OCI-LY7 (cell line): ENCODE data around the gene HBE1. TPM values are rescaled to one million over a fixed set of nuclear protein-coding genes. Genes with fewer than 3 reads are reported as not detected.
"Not testable (repeated sequence)": the region's sequence is repeated elsewhere in the genome, so short reads cannot be mapped to it uniquely, and the experiment has no call there.

Source experiments
- BruUV-seq: library from RNA; stranded (reverse); fragments of 400-500 nt; replicated peaks from 2 replicates; lab custom pipeline; 2021; lab: Mats Ljungman, UMichigan
- CTCF ChIA-PET: fragments of 300-600 bp; sonication (Branson Sonifier 250); formaldehyde crosslinking; loops from one replicate; lab custom pipeline; 2022; ENCODE audit warnings: antibody characterized with exemption; ENCODE audit not compliant: unreplicated experiment; lab: Charles Lee
- POLR2A ChIA-PET: fragments of 300-600 bp; sonication (Branson Sonifier 250); formaldehyde crosslinking; loops from one replicate; lab custom pipeline; 2022; ENCODE audit warnings: antibody characterized with exemption; lab: Charles Lee
- DNase-seq: peaks from one replicate; pipeline ENCODE4 v3.0.0-alpha.2; 2015; ENCODE audit warnings: low spot score
- H2AFZ ChIP-seq: fragments of 200-600 bp; sonication (generic), shearing (Covaris generic); 2 replicates; pipeline ENCODE4 v1.6.1; 2014; ENCODE audit warnings: mild to moderate bottlenecking, antibody characterized with exemption, low read length, moderate library complexity
- H3K27ac ChIP-seq: fragments of 200-600 bp; sonication (generic); 2 replicates; pipeline ENCODE4 v1.5.1; 2014; ENCODE audit warnings: mixed run types, low read depth, mild to moderate bottlenecking, moderate library complexity, low read length, inconsistent platforms; ENCODE audit not compliant: poor library complexity, severe bottlenecking
- H3K36me3 ChIP-seq: fragments of 200-600 bp; sonication (generic); 2 replicates; pipeline ENCODE4 v1.6.1; 2014; ENCODE audit warnings: mild to moderate bottlenecking, antibody characterized with exemption, low read length, moderate library complexity, mixed read lengths; ENCODE audit not compliant: insufficient read depth
- H3K4me1 ChIP-seq: fragments of 200-600 bp; sonication (generic); 2 replicates; pipeline ENCODE4 v1.5.1; 2014; ENCODE audit warnings: mild to moderate bottlenecking, low read length; ENCODE audit not compliant: insufficient read depth, poor library complexity, severe bottlenecking
- H3K4me2 ChIP-seq: fragments of 200-600 bp; sonication (generic); 2 replicates; pipeline ENCODE4 v1.6.1; 2014; ENCODE audit warnings: mild to moderate bottlenecking, low read length
- H3K4me3 ChIP-seq: fragments of 200-600 bp; sonication (generic); 2 replicates; pipeline ENCODE4 v1.5.1; 2014; ENCODE audit warnings: mild to moderate bottlenecking, low read depth, low read length; ENCODE audit not compliant: poor library complexity, severe bottlenecking
- H3K79me2 ChIP-seq: fragments of 200-600 bp; sonication (generic); 2 replicates; pipeline ENCODE4 v1.6.1; 2016; ENCODE audit warnings: low read depth, mild to moderate bottlenecking, low read length, moderate library complexity, mixed read lengths; ENCODE audit not compliant: insufficient read depth
- H3K9me2 ChIP-seq: fragments of 200-600 bp; sonication (generic); 2 replicates; pipeline ENCODE4 v1.6.1; 2016; ENCODE audit warnings: mild to moderate bottlenecking, low read length, mixed read lengths; ENCODE audit not compliant: insufficient read depth
- H3K9me3 ChIP-seq: fragments of 200-600 bp; sonication (generic); 2 replicates; pipeline ENCODE4 v1.6.1; 2014; ENCODE audit warnings: mild to moderate bottlenecking, mixed run types, low read length, mixed read lengths
- H4K20me1 ChIP-seq: fragments of 200-600 bp; sonication (generic); 2 replicates; pipeline ENCODE4 v1.6.1; 2014; ENCODE audit warnings: mild to moderate bottlenecking, antibody characterized with exemption, low read length, moderate library complexity, mixed read lengths; ENCODE audit not compliant: insufficient read depth
- EZH2phosphoT487 ChIP-seq: fragments of 200-600 bp; sonication (generic); IDR thresholded peaks from 2 replicates; pipeline ENCODE4 v1.6.1; 2018; ENCODE audit warnings: low read depth, borderline replicate concordance, mild to moderate bottlenecking, mixed run types, antibody characterized with exemption, low read length, moderate library complexity, mixed read lengths
- intact Hi-C: fragments of 100-400 bp; cut with micrococcal nuclease; formaldehyde crosslinking; loops from one replicate; pipeline ENCODE4 v1.10.0; 2022; ENCODE audit not compliant: unreplicated experiment
- total RNA-seq, 2 experiments: library from RNA; depleted of rRNA in 1 of 2; stranded (reverse); fragments of >200 nt in 1 of 2; shearing (Covaris generic) in 1 of 2; gene quantifications; 2 replicates each; pipeline ENCODE4 v1.2.3, GENCODE V29; 2014 to 2022
- TF ChIP-seq, protein P1 (sequence below): fragments of 200-600 bp; sonication (generic); conservative IDR thresholded peaks from 2 replicates; pipeline ENCODE4 v1.5.1; 2014; ENCODE audit warnings: mild to moderate bottlenecking, antibody characterized with exemption, low read length, moderate library complexity, mixed read lengths

Gene HBE1
- total RNA-seq, 2 experiments from 2014 or later: not detected

- H3K4me3 ChIP-seq: no peak overlapping the region
- H3K9me3 ChIP-seq: no peaks in the 10 kb centered on the region
- H2AFZ ChIP-seq: no peak overlapping the region
- no peaks in the 10 kb centered on the region for H4K20me1 ChIP-seq
- H3K36me3 ChIP-seq: no peaks in the 10 kb centered on the region
- BruUV-seq: no TSS peak
- TF ChIP-seq, protein P1, sequence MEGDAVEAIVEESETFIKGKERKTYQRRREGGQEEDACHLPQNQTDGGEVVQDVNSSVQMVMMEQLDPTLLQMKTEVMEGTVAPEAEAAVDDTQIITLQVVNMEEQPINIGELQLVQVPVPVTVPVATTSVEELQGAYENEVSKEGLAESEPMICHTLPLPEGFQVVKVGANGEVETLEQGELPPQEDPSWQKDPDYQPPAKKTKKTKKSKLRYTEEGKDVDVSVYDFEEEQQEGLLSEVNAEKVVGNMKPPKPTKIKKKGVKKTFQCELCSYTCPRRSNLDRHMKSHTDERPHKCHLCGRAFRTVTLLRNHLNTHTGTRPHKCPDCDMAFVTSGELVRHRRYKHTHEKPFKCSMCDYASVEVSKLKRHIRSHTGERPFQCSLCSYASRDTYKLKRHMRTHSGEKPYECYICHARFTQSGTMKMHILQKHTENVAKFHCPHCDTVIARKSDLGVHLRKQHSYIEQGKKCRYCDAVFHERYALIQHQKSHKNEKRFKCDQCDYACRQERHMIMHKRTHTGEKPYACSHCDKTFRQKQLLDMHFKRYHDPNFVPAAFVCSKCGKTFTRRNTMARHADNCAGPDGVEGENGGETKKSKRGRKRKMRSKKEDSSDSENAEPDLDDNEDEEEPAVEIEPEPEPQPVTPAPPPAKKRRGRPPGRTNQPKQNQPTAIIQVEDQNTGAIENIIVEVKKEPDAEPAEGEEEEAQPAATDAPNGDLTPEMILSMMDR: no peak
- no peak for TF ChIP-seq EZH2phosphoT487
- H3K27ac ChIP-seq: no peak overlapping the region
- intact Hi-C loops: no loop called here
- ChIA-PET POLR2A (no interaction called here), CTCF (no interaction called here)
- H3K79me2 ChIP-seq: no peaks in the 10 kb centered on the region
- H3K4me1 ChIP-seq: no peaks in the 10 kb centered on the region
- no peak overlapping the region for H3K4me2 ChIP-seq
- DNase-seq: no peak
- H3K9me2 ChIP-seq: no peaks in the 10 kb centered on the region
Measured at GRCh38 chr11:5257296-5257695, 12.4 kb downstream of the HBE1 start.

DNA sequence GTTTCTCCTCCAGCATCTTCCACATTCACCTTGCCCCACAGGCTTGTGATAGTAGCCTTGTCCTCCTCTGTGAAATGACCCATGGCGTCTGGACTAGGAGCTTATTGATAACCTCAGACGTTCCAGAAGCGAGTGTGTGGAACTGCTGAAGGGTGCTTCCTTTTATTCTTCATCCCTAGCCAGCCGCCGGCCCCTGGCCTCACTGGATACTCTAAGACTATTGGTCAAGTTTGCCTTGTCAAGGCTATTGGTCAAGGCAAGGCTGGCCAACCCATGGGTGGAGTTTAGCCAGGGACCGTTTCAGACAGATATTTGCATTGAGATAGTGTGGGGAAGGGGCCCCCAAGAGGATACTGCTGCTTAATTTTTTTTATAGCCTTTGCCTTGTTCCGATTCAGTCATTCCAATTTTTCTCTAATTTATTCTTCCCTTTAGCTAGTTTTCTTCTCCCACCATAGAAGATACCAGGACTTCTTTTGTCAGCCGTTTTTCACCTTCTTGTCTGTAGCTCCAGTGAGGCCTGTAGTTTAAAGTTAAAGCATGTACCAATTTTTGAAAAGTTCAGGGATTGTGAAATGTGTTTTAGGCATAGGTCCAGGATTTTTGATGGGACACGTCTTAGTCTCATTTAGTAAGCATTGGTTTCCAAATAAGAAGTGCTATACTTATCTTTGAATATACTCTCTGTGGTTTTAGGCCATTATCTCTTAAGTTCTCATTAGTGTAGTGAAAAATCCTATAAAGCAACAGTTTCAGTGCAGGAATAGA, 14.9 kb downstream of the HBE1 start, which contains the start of gene HBG2:
Gene HBG2, minus strand, starts transcription at position 136 of the 768 bp plus-strand sequence. Its CDS starts 53 bp downstream, at position 83.
- H2AFZ ChIP-seq, H3K4me3 ChIP-seq, H4K20me1 ChIP-seq, POLR2A ChIA-PET, H3K79me2 ChIP-seq, intact Hi-C loops, BruUV-seq, CTCF ChIA-PET, H3K4me2 ChIP-seq, H3K9me3 ChIP-seq, H3K27ac ChIP-seq, H3K4me1 ChIP-seq, DNase-seq, H3K9me2 ChIP-seq, H3K36me3 ChIP-seq: not testable (repeated sequence)

DNA sequence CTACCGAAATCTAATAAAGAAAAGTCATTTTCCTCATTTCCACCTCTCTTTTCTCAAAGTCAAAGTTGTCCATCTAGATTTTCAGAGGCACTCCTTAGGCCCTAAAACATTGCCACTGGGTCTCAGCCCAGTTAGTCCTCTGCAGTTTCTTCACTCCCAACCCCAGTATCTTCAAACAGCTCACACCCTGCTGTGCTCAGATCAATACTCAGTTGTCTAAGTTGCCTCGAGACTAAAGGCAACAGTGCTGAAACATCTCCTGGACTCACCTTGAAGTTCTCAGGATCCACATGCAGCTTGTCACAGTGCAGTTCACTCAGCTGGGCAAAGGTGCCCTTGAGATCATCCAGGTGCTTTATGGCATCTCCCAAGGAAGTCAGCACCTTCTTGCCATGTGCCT, 15.7 kb downstream of the HBE1 start:
- H3K9me2 ChIP-seq, POLR2A ChIA-PET, H3K4me1 ChIP-seq, CTCF ChIA-PET, H3K36me3 ChIP-seq, H4K20me1 ChIP-seq, BruUV-seq, H3K27ac ChIP-seq, H3K4me2 ChIP-seq, H3K4me3 ChIP-seq, DNase-seq, H2AFZ ChIP-seq, intact Hi-C loops, H3K9me3 ChIP-seq, H3K79me2 ChIP-seq: not testable (repeated sequence)

GRCh38 chr11:5253440-5253839, 16.3 kb downstream of the HBE1 start:
- POLR2A ChIA-PET, H3K27ac ChIP-seq, H3K4me1 ChIP-seq, intact Hi-C loops, DNase-seq, H3K9me3 ChIP-seq, H3K9me2 ChIP-seq, H4K20me1 ChIP-seq, H3K4me2 ChIP-seq, H3K79me2 ChIP-seq, H3K4me3 ChIP-seq, BruUV-seq, CTCF ChIA-PET, H3K36me3 ChIP-seq, H2AFZ ChIP-seq: not testable (repeated sequence)
